ENCODE data around the gene CD180.

GRCh38 chr5:67199859-67200258, 3.3 kb upstream of the CD180 start:
- no peak for TF ChIP-seq EZH2 (IDR thresholded peaks at IDR 0.05; ENCODE audit: insufficient read depth, poor library complexity, severe bottlenecking)
- TF ChIP-seq EZH2phosphoT487 (IDR thresholded peaks at IDR 0.05; ENCODE audit: insufficient read depth, low read depth) = no peak
